ENCODE data around the gene AGAP2.
"Not testable (repeated sequence)": the region's sequence is repeated elsewhere in the genome, so short reads cannot be mapped to it uniquely, and the experiment has no call there.

The AGAP2 gene

GRCh38 chr12:57735198-57735855 is 3.2 kb downstream of the AGAP2 start:
- no peak for DNase-seq

- DNase-seq = no peak
Observed at GRCh38 chr12:57734591-57734990, 4.0 kb downstream of the AGAP2 start.

GRCh38 chr12:57733928-57734327 is 4.6 kb downstream of the AGAP2 start:
- DNase-seq = no peak

GRCh38 chr12:57732726-57733593 is 5.6 kb downstream of the AGAP2 start:
- no peak for DNase-seq

GRCh38 chr12:57732270-57732669 is 6.3 kb downstream of the AGAP2 start:
- DNase-seq = no peak

- DNase-seq = no peak
Observed at GRCh38 chr12:57731411-57732080, 7.0 kb downstream of the AGAP2 start.

- DNase-seq = no peak
Observed at GRCh38 chr12:57730336-57731067, 8.0 kb downstream of the AGAP2 start.

GRCh38 chr12:57729321-57729844 is 9.2 kb downstream of the AGAP2 start:
- no peak for DNase-seq

- no peak for DNase-seq
Observed at GRCh38 chr12:57727758-57728395, 10.7 kb downstream of the AGAP2 start.

- DNase-seq = no peak
Observed at GRCh38 chr12:57726884-57727757, 11.4 kb downstream of the AGAP2 start.

GRCh38 chr12:57726151-57726883 is 12.2 kb downstream of the AGAP2 start:
- DNase-seq = peak in 1 of 2 donors; percentile 36

GRCh38 chr12:57725851-57726150 is 12.7 kb downstream of the AGAP2 start:
- no peak for DNase-seq

GRCh38 chr12:57724936-57725740 is 13.4 kb downstream of the AGAP2 start:
- DNase-seq = no peak

GRCh38 chr12:57724003-57724935 is 14.3 kb downstream of the AGAP2 start:
- DNase-seq = no peak

GRCh38 chr12:57723630-57723962 is 14.9 kb downstream of the AGAP2 start:
- no peak for DNase-seq

GRCh38 chr12:57722716-57723629 is 15.6 kb downstream of the AGAP2 start:
- no peak for DNase-seq

GRCh38 chr12:57721846-57722608 is 16.5 kb downstream of the AGAP2 start:
- DNase-seq = not testable (repeated sequence)

Data from stimulated activated CD4-positive, alpha-beta T cell treated with anti-CD3 and anti-CD28 coated beads, Interleukin-2, amount 100 ng/mL, for 24 hours (primary cell).